Esophagus (tissue), 2 donors: Measurements from ENCODE around the gene GPHN. TPM values are rescaled to one million over a fixed set of nuclear protein-coding genes. Genes with fewer than 3 reads are reported as not detected.

ENCODE experiments used
- H3K27ac ChIP-seq, 2 donors: one replicate each; pipeline ENCODE4 v1.5.1; 2013; ENCODE audit warnings: low read depth in 2 of 2, mild to moderate bottlenecking in 2 of 2, inconsistent platforms in 1 of 2, low read length in 1 of 2, moderate library complexity in 1 of 2
- H3K27me3 ChIP-seq, 2 donors: one replicate each; pipeline ENCODE4 v1.6.1; 2013; ENCODE audit warnings: low read length in 2 of 2, control low read depth in 1 of 2, mild to moderate bottlenecking in 1 of 2; ENCODE audit not compliant: insufficient read depth in 2 of 2, control insufficient read depth in 1 of 2
- H3K36me3 ChIP-seq, 2 donors: one replicate each; pipeline ENCODE4 v1.6.1; 2013; ENCODE audit warnings: low read length in 1 of 2; ENCODE audit not compliant: control insufficient read depth in 2 of 2, insufficient read depth in 2 of 2
- H3K4me1 ChIP-seq, 2 donors: one replicate each; pipeline ENCODE4 v1.6.1; 2013; ENCODE audit warnings: low read length in 1 of 2; ENCODE audit not compliant: control insufficient read depth in 2 of 2, insufficient read depth in 2 of 2
- H3K4me3 ChIP-seq, 2 donors: one replicate each; pipeline ENCODE4 v1.5.1; 2013; ENCODE audit warnings: low read length in 2 of 2, mild to moderate bottlenecking in 2 of 2, low read depth in 1 of 2, moderate library complexity in 1 of 2
- H3K9me3 ChIP-seq, 2 donors: one replicate each; pipeline ENCODE4 v1.6.1; 2013; ENCODE audit warnings: mild to moderate bottlenecking in 2 of 2, low read depth in 1 of 2, low read length in 1 of 2, moderate library complexity in 1 of 2; ENCODE audit not compliant: control insufficient read depth in 2 of 2, insufficient read depth in 1 of 2
- whole genome bisulfite sequencing, 2 donors: extraction: QIAGEN DNeasy Blood & Tissue Kit; methylation state at CpG; one replicate each; pipeline ENCODE4 v1.1.7; 2013; 5-methylcytosine and 5-hydroxymethylcytosine counted together
- polyA plus RNA-seq, 2 donors: library from polyadenylated mRNA; stranded (reverse); fragments of 200-250 nt; gene quantifications; one replicate each; pipeline ENCODE4 v1.2.3, GENCODE V29; 2013
- donor health status: healthy with polysubstance abuse.
- donor health status: Bipolar disorder and iron deficiency.

The GPHN gene
- polyA plus RNA-seq, 2 donors, result 9.8 to 19.8 TPM

DNA sequence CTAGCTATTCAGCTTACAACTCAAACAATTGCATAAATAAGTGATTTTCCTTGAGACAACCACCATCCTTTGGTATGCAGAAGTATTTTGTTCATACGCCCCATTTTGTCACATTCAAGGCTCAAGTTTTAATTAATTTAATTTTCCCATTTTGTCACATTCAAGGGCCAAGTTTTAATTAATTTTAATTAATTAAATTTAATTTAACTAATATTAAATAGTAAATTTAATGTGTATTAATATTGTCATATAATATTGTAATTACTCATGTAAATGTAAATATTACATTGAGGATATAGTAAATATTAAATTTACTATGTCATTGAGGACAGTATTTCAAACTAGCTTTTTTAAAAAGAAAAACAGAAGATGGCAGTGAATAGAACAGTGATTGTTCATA, 464.5 kb downstream of the GPHN start:
- Histone ChIP-seq H3K36me3 (no peaks in the 10 kb centered on the region), H3K4me3 (no peak overlapping the region), H3K27ac (no peak overlapping the region), H3K27me3 (no peaks in the 10 kb centered on the region), H3K4me1 (no peaks in the 10 kb centered on the region), H3K9me3 (no peaks in the 10 kb centered on the region)
- 95 to 97% methylated on average over 1 of the region's 1 CpG for WGBS, 2 donors

GRCh38 chr14:66974397-66975025, 466.6 kb downstream of the GPHN start:
- Histone ChIP-seq H3K9me3 (no peaks in the 10 kb centered on the region), H3K4me1 (no peaks in the 10 kb centered on the region), H3K27ac (no peak overlapping the region), H3K36me3 (no peaks in the 10 kb centered on the region), H3K27me3 (no peaks in the 10 kb centered on the region), H3K4me3 (no peak overlapping the region)

DNA sequence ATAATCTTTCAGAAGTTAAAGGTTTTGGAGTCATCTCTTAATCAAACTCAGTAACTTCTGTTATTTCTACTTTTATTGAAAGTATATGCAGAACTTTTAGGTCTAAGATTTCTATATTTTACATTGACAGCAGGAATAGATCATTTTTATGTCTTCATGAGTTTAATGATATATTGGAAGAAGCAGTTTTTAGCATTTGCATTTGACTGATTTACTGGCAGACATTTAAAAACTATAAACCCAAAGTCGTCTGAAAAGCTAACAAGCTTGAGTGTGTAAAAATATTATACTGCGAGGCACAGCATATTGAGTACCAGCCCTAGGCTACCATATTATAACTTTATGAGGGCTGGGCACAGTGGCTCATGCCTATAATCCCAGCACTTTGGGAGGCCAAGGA, 467.3 kb downstream of the GPHN start:
- Histone ChIP-seq H3K9me3 (no peaks in the 10 kb centered on the region), H3K4me3 (no peak overlapping the region), H3K27ac (no peak overlapping the region), H3K27me3 (no peaks in the 10 kb centered on the region), H3K4me1 (no peaks in the 10 kb centered on the region), H3K36me3 (no peaks in the 10 kb centered on the region)
- 84 to 85% methylated on average over 2 of the region's 2 CpGs for WGBS, 2 donors

GRCh38 chr14:66979101-66979974, 471.4 kb downstream of the GPHN start:
- Histone ChIP-seq H3K36me3 (no peaks in the 10 kb centered on the region), H3K27ac (no peak overlapping the region), H3K27me3 (no peaks in the 10 kb centered on the region), H3K9me3 (no peaks in the 10 kb centered on the region), H3K4me3 (no peak overlapping the region), H3K4me1 (no peaks in the 10 kb centered on the region)
- WGBS, 2 donors, result 69 to 79% methylated on average over 3 of the region's 3 CpGs

DNA sequence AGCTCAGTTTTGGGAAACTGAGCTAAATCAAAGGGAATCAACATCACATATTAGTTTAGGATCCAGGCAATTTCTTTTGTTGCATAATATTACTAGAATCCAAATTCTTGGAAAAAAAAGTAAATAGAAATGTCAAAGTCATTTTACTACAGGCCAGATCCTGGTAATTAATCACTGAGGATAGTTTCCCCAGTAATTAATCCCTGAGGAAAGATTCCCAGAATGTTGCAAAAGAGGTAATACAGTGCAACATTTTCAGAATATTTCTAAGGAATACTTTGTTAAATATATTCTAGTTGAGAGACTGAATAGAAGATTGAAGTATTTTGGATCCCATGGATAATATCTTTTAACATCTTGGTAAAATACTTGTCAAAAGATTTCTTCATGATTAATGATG, 474.3 kb downstream of the GPHN start:
- no peaks in the 10 kb centered on the region for H3K4me1 ChIP-seq

DNA sequence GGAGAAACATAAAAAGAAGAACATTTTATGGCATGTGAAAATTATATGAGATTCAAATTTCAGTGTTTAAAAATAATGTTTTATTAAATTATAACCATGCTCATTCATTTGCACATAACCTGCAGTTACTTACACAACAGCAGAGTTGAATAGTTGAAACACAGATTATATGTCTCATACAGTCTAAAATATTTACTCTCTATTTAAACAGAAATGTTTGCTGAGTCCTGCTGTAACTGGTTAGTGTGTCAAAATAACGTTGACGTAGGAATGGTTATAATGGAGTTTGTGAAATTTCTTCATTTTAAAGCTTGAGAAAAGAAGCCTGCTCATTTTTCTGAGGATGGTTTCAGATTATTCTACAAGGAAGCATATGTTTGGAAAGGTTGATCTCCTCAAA, 484.8 kb downstream of the GPHN start:
- Histone ChIP-seq H3K4me3 (no peak overlapping the region), H3K27me3 (no peaks in the 10 kb centered on the region), H3K4me1 (no peaks in the 10 kb centered on the region), H3K9me3 (no peaks in the 10 kb centered on the region), H3K36me3 (peaks cover 0 to under 1% of the 10 kb centered on the region in 2 donors), H3K27ac (no peak overlapping the region)
- WGBS, 2 donors, result 80 to 82% methylated on average over 2 of the region's 2 CpGs

More for the DNA sequence above, 474.3 kb downstream of the GPHN start:
- Histone ChIP-seq H3K27ac (no peak overlapping the region), H3K4me3 (no peak overlapping the region), H3K27me3 (no peaks in the 10 kb centered on the region), H3K36me3 (no peaks in the 10 kb centered on the region), H3K9me3 (no peaks in the 10 kb centered on the region)

DNA sequence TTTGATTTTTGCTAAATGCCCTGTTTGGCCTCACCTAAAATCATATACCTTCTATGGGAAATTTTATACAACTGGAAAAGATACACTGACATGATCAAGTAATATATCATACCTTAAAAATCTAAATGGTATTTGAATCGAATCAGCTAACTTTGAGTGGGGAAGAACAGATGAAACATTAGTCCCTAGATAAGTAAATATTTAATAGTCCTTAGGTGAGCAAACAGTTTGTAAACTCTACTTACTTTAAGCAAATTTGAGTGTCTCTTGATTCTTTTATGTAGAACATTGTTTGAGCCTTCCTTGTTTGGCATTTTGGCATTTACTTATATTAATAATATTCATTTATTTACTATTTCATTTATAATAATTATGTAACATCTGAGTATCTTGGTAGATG, 485.6 kb downstream of the GPHN start:
- no peak overlapping the region for H3K4me3 ChIP-seq

DNA sequence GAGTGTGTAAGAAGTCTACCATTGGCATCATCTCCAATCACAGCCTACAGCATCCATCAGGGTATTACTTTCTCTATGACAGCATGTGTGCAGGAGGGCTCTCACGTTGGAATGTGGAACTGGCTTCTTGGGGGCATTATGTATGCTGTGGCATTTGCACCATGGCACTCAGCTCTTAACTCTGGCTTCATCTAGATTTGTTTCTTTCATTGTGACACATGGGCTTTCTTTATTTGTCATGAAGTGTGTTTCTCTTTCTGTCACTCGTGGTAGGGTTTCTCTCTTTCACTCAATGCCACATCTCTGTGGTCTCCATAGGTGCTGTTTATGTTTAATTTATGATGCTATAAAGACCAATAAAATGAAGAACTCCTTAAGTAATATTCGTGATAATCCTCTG, 490.1 kb downstream of the GPHN start:
- H3K4me1 ChIP-seq, result no peaks in the 10 kb centered on the region
- H3K36me3 ChIP-seq, result peaks cover 0 to 3% of the 10 kb centered on the region in 2 donors
- no peak overlapping the region for H3K27ac ChIP-seq
- H3K9me3 ChIP-seq, result no peaks in the 10 kb centered on the region
- no peak overlapping the region for H3K4me3 ChIP-seq
- H3K27me3 ChIP-seq, result no peaks in the 10 kb centered on the region
- WGBS, 2 donors, result 78 to 85% methylated on average over 3 of the region's 3 CpGs

More for the DNA sequence above, 485.6 kb downstream of the GPHN start:
- H3K27me3 ChIP-seq, result no peaks in the 10 kb centered on the region
- no peak overlapping the region for H3K27ac ChIP-seq
- WGBS, 2 donors, result 69 to 73% methylated on average over 1 of the region's 1 CpG
- peaks cover 0 to 3% of the 10 kb centered on the region in 2 donors for H3K36me3 ChIP-seq
- H3K9me3 ChIP-seq, result no peaks in the 10 kb centered on the region
- no peaks in the 10 kb centered on the region for H3K4me1 ChIP-seq

GRCh38 chr14:66999978-67000377, 492.0 kb downstream of the GPHN start:
- Histone ChIP-seq H3K9me3 (no peaks in the 10 kb centered on the region), H3K4me3 (no peak overlapping the region)

More at GRCh38 chr14:66999978-67000377, 492.0 kb downstream of the GPHN start:
- peaks cover 0 to 3% of the 10 kb centered on the region in 2 donors for H3K36me3 ChIP-seq
- H3K27me3 ChIP-seq, result no peaks in the 10 kb centered on the region
- H3K4me1 ChIP-seq, result no peaks in the 10 kb centered on the region
- no peak overlapping the region for H3K27ac ChIP-seq
